Kidney (tissue), 14 donors: Measurements from ENCODE around the gene GLIS2. TPM values are rescaled to one million over a fixed set of nuclear protein-coding genes. Genes with fewer than 3 reads are reported as not detected.

ENCODE experiments used
- DNase-seq, 5 donors: peaks; one replicate each; pipeline ENCODE4 v3.0.0-alpha.2; 2013 to 2020
- FAIRE-seq: peaks from 2 replicates; lab custom pipeline; 2012; peaks lifted over from hg19 to GRCh38; lab: Jason Lieb, UNC
- H3K27ac ChIP-seq, 2 donors: one replicate each; pipeline ENCODE4 v1.7.0; 2013; ENCODE audit warnings: low read depth in 2 of 2, low read length in 2 of 2, inconsistent platforms in 1 of 2
- H3K27me3 ChIP-seq: one replicate; pipeline ENCODE4 v1.7.1; 2013; ENCODE audit warnings: low read length, inconsistent platforms; ENCODE audit not compliant: control insufficient read depth, insufficient read depth
- H3K36me3 ChIP-seq, 3 donors: one replicate each; pipeline versions ENCODE4 v1.7.0 to v1.7.1; 2013; ENCODE audit warnings: low read length in 3 of 3, control low read depth in 1 of 3, inconsistent platforms in 1 of 3; ENCODE audit not compliant: insufficient read depth in 3 of 3, control insufficient read depth in 2 of 3
- H3K4me1 ChIP-seq, 3 donors: one replicate each; pipeline versions ENCODE4 v1.7.0 to v1.7.1; 2013; ENCODE audit warnings: low read length in 3 of 3, inconsistent platforms in 1 of 3, low read depth in 1 of 3; ENCODE audit not compliant: control insufficient read depth in 2 of 3, insufficient read depth in 2 of 3
- H3K4me3 ChIP-seq, 3 donors: one replicate each; pipeline versions ENCODE4 v1.7.0 to v1.8.1; 2013; ENCODE audit warnings: low read length in 3 of 3, control low read depth in 1 of 3, inconsistent platforms in 1 of 3
- H3K9ac ChIP-seq, 3 donors: one replicate each; pipeline versions ENCODE4 v1.7.0 to v1.7.1; 2013; ENCODE audit warnings: low read length in 3 of 3, control low read depth in 1 of 3, inconsistent platforms in 1 of 3
- H3K9me3 ChIP-seq, 3 donors: one replicate each; pipeline versions ENCODE4 v1.7.0 to v1.7.1; 2013; ENCODE audit warnings: low read length in 3 of 3, control low read depth in 1 of 3, inconsistent platforms in 1 of 3; ENCODE audit not compliant: control insufficient read depth in 2 of 3, insufficient read depth in 1 of 3
- intact Hi-C: fragments of 100-400 bp; cut with DNase I; formaldehyde crosslinking; loops from one replicate; pipeline ENCODE4 v1.11.1; 2022
- polyA plus RNA-seq: library from polyadenylated mRNA; stranded (reverse); fragments of 350-450 nt; fragmentation: Illumina TruSeq; extraction: RNeasy Lipid Tissue Mini Kit (QIAGEN cat#74804); gene quantifications from one replicate; pipeline ENCODE4 v1.2.3, GENCODE V29; 2014; ENCODE audit warnings: low read depth, low replicate concordance; ENCODE audit not compliant: insufficient read depth
- total RNA-seq: library from RNA; stranded (reverse); fragmentation: NEBNext Ultra II Directional; extraction: Animal tissue kit (Norgen Biotek cat#: 25700); gene quantifications from one replicate; pipeline ENCODE4 v1.2.1, GENCODE V29; 2021
- TF ChIP-seq, protein P1 (sequence below): IDR thresholded peaks from 3 replicates; pipeline ENCODE4 v1.5.1; 2012; ENCODE audit warnings: mild to moderate bottlenecking, moderate library complexity, borderline replicate concordance; ENCODE audit not compliant: insufficient read depth; ENCODE audit errors: extremely low read depth
- donor health status: control.
- donor health status: control.
- donor health status: control.
- donor health status: control.
- donor health status: control.
- donor health status: DM: yes; HTN: yes; CAD: no.
- donor health status: Normal renal cell carcinoma (clear cell type).

The GLIS2 gene
- total and polyA plus RNA-seq, 2 donors from 2014 or later = 35.6 to 68.7 TPM

GRCh38 chr16:4345836-4346781, 30.2 kb downstream of the GLIS2 start:
- H3K4me3 ChIP-seq = no peak overlapping the region
- H3K27ac ChIP-seq = no peak overlapping the region
- TF ChIP-seq, protein P1, sequence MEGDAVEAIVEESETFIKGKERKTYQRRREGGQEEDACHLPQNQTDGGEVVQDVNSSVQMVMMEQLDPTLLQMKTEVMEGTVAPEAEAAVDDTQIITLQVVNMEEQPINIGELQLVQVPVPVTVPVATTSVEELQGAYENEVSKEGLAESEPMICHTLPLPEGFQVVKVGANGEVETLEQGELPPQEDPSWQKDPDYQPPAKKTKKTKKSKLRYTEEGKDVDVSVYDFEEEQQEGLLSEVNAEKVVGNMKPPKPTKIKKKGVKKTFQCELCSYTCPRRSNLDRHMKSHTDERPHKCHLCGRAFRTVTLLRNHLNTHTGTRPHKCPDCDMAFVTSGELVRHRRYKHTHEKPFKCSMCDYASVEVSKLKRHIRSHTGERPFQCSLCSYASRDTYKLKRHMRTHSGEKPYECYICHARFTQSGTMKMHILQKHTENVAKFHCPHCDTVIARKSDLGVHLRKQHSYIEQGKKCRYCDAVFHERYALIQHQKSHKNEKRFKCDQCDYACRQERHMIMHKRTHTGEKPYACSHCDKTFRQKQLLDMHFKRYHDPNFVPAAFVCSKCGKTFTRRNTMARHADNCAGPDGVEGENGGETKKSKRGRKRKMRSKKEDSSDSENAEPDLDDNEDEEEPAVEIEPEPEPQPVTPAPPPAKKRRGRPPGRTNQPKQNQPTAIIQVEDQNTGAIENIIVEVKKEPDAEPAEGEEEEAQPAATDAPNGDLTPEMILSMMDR = no peak
- peaks cover 0 to 4% (median 0%) of the 10 kb centered on the region in 3 donors for H3K4me1 ChIP-seq
- H3K9ac ChIP-seq = no peak overlapping the region
- H3K27me3 ChIP-seq = no peaks in the 10 kb centered on the region
- peaks cover 0 to under 1% (median 0%) of the 10 kb centered on the region in 3 donors for H3K36me3 ChIP-seq
- DNase-seq = no peak
- no peaks in the 10 kb centered on the region for H3K9me3 ChIP-seq
- intact Hi-C loops = no loop called here
- no peak for FAIRE-seq

- Histone ChIP-seq H3K4me3 (no peak overlapping the region), H3K4me1 (peaks cover 0 to 4% (median 0%) of the 10 kb centered on the region in 3 donors), H3K9me3 (no peaks in the 10 kb centered on the region), H3K36me3 (no peaks in the 10 kb centered on the region), H3K9ac (no peak overlapping the region), H3K27me3 (no peaks in the 10 kb centered on the region), H3K27ac (no peak overlapping the region)
- FAIRE-seq (no peak), DNase-seq (no peak)
- TF ChIP-seq, protein P1 = no peak
- intact Hi-C loops = no loop called here
Measured at GRCh38 chr16:4347010-4347409, 31.1 kb downstream of the GLIS2 start.

DNA sequence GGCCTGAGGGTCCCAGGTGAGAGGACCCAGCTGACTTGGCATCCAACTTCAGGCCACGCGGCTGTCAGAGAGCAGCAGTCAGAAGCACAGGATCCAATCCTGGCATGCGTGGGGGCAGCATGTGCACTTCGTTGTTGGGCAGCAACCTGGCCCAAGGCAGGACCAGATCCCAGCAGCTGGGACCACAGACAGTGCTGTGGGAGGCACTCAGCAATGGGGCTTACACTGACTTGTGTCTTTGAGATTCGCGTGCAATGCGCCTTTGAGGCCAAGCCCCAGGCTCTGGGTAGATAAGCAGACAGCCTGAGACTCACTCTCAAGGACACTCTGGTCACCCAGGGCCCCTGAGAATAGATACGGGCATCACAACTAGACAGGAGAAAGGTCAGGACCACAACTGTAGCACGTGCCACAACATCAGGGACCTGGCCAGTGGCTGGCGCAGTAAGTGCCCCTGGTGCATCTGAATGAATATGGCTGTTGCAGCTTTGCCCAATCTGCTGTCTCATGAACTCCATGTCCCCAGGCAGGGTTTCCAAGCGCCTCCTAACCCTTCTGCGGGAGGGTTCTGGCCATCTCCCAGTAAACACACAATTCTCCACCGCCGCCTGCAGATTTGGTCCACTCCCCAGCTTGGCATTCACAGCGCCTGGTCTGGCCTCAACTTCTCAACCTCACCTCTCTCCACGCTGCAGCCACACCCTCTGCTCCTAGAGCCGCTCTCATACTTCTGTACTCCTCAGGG, 32.1 kb downstream of the GLIS2 start:
- intact Hi-C loops = no loop called here
- DNase-seq (no peak), FAIRE-seq (no peak)
- Histone ChIP-seq H3K27me3 (no peaks in the 10 kb centered on the region), H3K9ac (no peak overlapping the region), H3K4me1 (peaks cover 0 to 4% (median 0%) of the 10 kb centered on the region in 3 donors), H3K36me3 (no peaks in the 10 kb centered on the region), H3K4me3 (no peak overlapping the region), H3K27ac (no peak overlapping the region), H3K9me3 (no peaks in the 10 kb centered on the region)
- TF ChIP-seq, protein P1 = no peak
